CD4-positive, alpha-beta T cell treated with Interferon alpha-2 for 1 hour (primary cell): ENCODE results near the gene PCP2.

Experiments
- DNase-seq, 2 donors: peaks; one replicate each; pipeline ENCODE4 v3.0.0-alpha.2; 2020 to 2022

Gene PCP2

GRCh38 chr19:7661744-7662538 lies 28.4 kb upstream of the PCP2 start:
- no peak for DNase-seq

GRCh38 chr19:7658219-7658686 lies 24.7 kb upstream of the PCP2 start:
- peak; percentile 71 to 78 for DNase-seq

GRCh38 chr19:7657131-7657751 lies 23.7 kb upstream of the PCP2 start:
- DNase-seq, result peak; percentile 37 to 71

GRCh38 chr19:7655581-7655980 lies 22.1 kb upstream of the PCP2 start:
- DNase-seq, result peak in 1 of 2 donors; percentile 55

GRCh38 chr19:7654401-7654800 lies 20.9 kb upstream of the PCP2 start:
- DNase-seq, result no peak

GRCh38 chr19:7652061-7652641 lies 18.6 kb upstream of the PCP2 start:
- peak; percentile 86 to 89 for DNase-seq

GRCh38 chr19:7650148-7650547 lies 16.6 kb upstream of the PCP2 start:
- no peak for DNase-seq

- no peak for DNase-seq
Observed at GRCh38 chr19:7648265-7649014, 14.9 kb upstream of the PCP2 start.

GRCh38 chr19:7647156-7647555 lies 13.6 kb upstream of the PCP2 start:
- DNase-seq, result no peak

GRCh38 chr19:7646426-7646700 lies 12.8 kb upstream of the PCP2 start:
- DNase-seq, result no peak

- DNase-seq, result no peak
Observed at GRCh38 chr19:7645656-7646425, 12.3 kb upstream of the PCP2 start.

- DNase-seq, result no peak
Observed at GRCh38 chr19:7645163-7645562, 11.6 kb upstream of the PCP2 start.

GRCh38 chr19:7644550-7644877 lies 11.0 kb upstream of the PCP2 start:
- no peak for DNase-seq

GRCh38 chr19:7643629-7644549 lies 10.4 kb upstream of the PCP2 start:
- DNase-seq, result peak; percentile 25 to 42

GRCh38 chr19:7643031-7643415 lies 9.5 kb upstream of the PCP2 start:
- no peak for DNase-seq

- DNase-seq, result no peak
Observed at GRCh38 chr19:7642295-7643030, 8.9 kb upstream of the PCP2 start.

- no peak for DNase-seq
Observed at GRCh38 chr19:7641290-7642276, 8.1 kb upstream of the PCP2 start.

GRCh38 chr19:7640803-7641202 lies 7.3 kb upstream of the PCP2 start:
- no peak for DNase-seq

GRCh38 chr19:7639863-7640348 lies 6.4 kb upstream of the PCP2 start:
- no peak for DNase-seq
